ENCODE data around the gene SLC10A7.

GRCh38 chr4:146311238-146311970 is 210.3 kb downstream of the SLC10A7 start:
- TF ChIP-seq EZH2 (IDR thresholded peaks at IDR 0.05; ENCODE audit: borderline replicate concordance, control insufficient read depth, low read depth, low read length) (no peak), POLR2A (IDR thresholded peaks at IDR 0.05; ENCODE audit: low read depth, low read length) (no peak), CTCF (IDR thresholded peaks at IDR 0.05 in 2 of 3, conservative IDR thresholded peaks at IDR 0.05 in 1 of 3; ENCODE audit: control insufficient read depth in 2 of 3, extremely low read depth in 1 of 3, insufficient read depth in 1 of 3, low read depth in 3 of 3, low read length in 3 of 3) (no peak), REST (IDR thresholded peaks at IDR 0.05; ENCODE audit: low read depth, low read length) (no peak), BRCA1 (IDR thresholded peaks at IDR 0.05; ENCODE audit: low read depth, low read length) (no peak), SP1 (IDR thresholded peaks at IDR 0.05; ENCODE audit: low read depth, low read length) (no peak), CBX3 (IDR thresholded peaks at IDR 0.05; ENCODE audit: borderline replicate concordance, low read depth) (no peak)
